GM23248 (cell line): ENCODE measurements around the gene LMOD1.

Source experiments
- EZH2 ChIP-seq: fragments of 200-600 bp; sonication (generic); IDR thresholded peaks from 2 replicates; pipeline ENCODE4 v1.6.1; 2018; ENCODE audit warnings: antibody characterized with exemption, mild to moderate bottlenecking; ENCODE audit not compliant: insufficient read depth, poor library complexity, severe bottlenecking
- EZH2phosphoT487 ChIP-seq: fragments of 200-600 bp; sonication (generic); IDR thresholded peaks from 2 replicates; pipeline ENCODE4 v1.6.1; 2018; ENCODE audit warnings: antibody characterized with exemption, moderate library complexity, mild to moderate bottlenecking, low read depth; ENCODE audit not compliant: insufficient read depth

GRCh38 chr1:201905234-201905890 is 41.0 kb downstream of the LMOD1 start:
- TF ChIP-seq EZH2 (no peak), EZH2phosphoT487 (no peak)
